ENCODE measurements around the gene HS2ST1. TPM values are rescaled to one million over a fixed set of nuclear protein-coding genes. Genes with fewer than 3 reads are reported as not detected.
A peak's percentile ranks its signal among the peaks of the same experiment; 100 is the strongest.

Gene HS2ST1
- total RNA-seq, 3 donors from 2014 or later (not counting 1 experiment from before 2014, with no cell fraction given) = 12.5 to 18.4 (median 14.3) TPM

DNA sequence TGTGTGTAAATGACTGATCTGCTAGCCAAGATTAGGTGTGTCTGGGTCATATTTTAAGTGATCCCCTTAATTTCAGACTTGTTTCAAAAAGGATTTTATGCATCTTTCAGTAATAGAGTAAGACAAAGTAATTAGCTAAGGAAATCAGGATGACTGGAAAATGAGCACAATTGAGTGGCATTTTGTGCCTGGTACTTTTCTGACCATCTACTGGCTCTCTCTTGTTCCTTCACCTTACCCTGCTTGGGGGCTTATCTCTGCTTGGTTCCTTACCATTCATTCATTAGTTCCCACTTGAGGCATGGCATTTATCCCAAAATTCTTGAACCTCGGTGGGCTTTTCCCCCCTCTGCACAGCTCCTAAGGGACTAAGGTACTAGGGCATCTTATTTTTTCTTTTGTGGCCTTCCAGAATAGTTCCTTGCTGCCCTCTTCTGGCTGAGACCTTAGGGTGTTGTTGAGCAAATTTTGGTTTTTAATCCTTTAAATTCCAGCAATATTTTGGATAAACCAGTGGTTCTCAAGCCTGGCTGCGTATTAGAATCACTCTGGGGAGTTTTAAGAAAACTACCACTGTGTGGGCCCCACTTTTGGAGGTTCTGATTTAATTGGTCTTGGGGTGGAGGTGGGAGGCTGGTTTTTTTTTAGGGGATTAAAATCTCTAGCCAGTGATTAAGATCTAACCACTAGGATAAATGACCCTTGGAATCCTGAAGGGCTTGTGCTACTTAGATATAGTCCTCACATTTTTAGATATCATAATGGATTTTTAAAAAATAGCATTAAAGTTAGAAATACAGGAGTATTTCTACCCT lies 50.8 kb downstream of the HS2ST1 start:
- WGBS (ENCODE audit: insufficient coverage) = 59% methylated on average over 2 of the region's 2 CpGs
- no peaks in the 10 kb centered on the region for H3K9me3 ChIP-seq (ENCODE audit: control insufficient read depth, insufficient read depth, low read length)
- ATAC-seq (peak in 1 of 3 donors; percentile 25), DNase-seq (peak in 1 of 2 donors; percentile 56)
- Mint-ChIP-seq H3K36me3 (no peaks in the 10 kb centered on the region), H3K9me3 (no peaks in the 10 kb centered on the region), H3K4me3 (no peak overlapping the region), H3K4me1 (no peaks in the 10 kb centered on the region), H3K27me3 (ENCODE audit: low read depth in 2 of 2) (no peaks in the 10 kb centered on the region), H3K27ac (no peak overlapping the region)
- H3K36me3 ChIP-seq (ENCODE audit: control insufficient read depth, insufficient read depth, low read length) = no peaks in the 10 kb centered on the region
- intact Hi-C loops (cut with micrococcal nuclease) = loop anchor here (1.0 kb wide), 1 partner anchor 132 kb away; no protein-coding TSS in a partner anchor
- H3K27me3 ChIP-seq (ENCODE audit: control insufficient read depth, insufficient read depth, low read length) = no peaks in the 10 kb centered on the region
- peak; percentile 45 for TF ChIP-seq CTCF (IDR thresholded peaks at IDR 0.05)
- no peaks in the 10 kb centered on the region for H3K4me1 ChIP-seq (ENCODE audit: control insufficient read depth, insufficient read depth, low read length)
- H3K4me3 ChIP-seq (ENCODE audit: low read length) = no peak overlapping the region
- H3K27ac ChIP-seq (ENCODE audit: low read length) = no peak overlapping the region

DNA sequence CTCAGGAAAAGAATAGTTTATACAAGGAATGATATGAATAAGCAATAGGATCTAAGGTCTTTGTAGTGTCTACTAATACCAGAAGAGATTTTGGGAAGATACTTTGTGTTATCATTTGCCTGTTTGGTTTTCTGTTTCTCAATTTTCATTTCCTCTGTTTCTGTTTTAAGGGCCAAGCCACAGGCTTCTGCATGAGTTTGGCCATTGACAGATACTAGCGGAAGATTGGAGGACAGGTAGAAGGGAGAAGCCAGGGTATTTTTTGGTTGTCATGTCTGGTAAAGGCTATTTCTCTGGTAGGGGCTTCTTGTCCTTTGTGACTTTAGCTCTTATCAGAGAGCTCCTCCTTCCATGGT lies 51.4 kb downstream of the HS2ST1 start:
- no peak for ATAC-seq
- Mint-ChIP-seq H3K36me3 (no peaks in the 10 kb centered on the region), H3K27ac (no peak overlapping the region), H3K9me3 (no peaks in the 10 kb centered on the region), H3K4me3 (no peak overlapping the region), H3K27me3 (ENCODE audit: low read depth in 2 of 2) (no peaks in the 10 kb centered on the region), H3K4me1 (no peaks in the 10 kb centered on the region)
- no peaks in the 10 kb centered on the region for H3K4me1 ChIP-seq (ENCODE audit: control insufficient read depth, insufficient read depth, low read length)
- no peaks in the 10 kb centered on the region for H3K9me3 ChIP-seq (ENCODE audit: control insufficient read depth, insufficient read depth, low read length)
- H3K36me3 ChIP-seq (ENCODE audit: control insufficient read depth, insufficient read depth, low read length) = no peaks in the 10 kb centered on the region
- TF ChIP-seq CTCF (IDR thresholded peaks at IDR 0.05) = peak; percentile 5
- H3K27me3 ChIP-seq (ENCODE audit: control insufficient read depth, insufficient read depth, low read length) = no peaks in the 10 kb centered on the region
- intact Hi-C loops (cut with micrococcal nuclease) = loop anchor here (1.0 kb wide), 1 partner anchor 133 kb away; no protein-coding TSS in a partner anchor
- 95% methylated on average over 1 of the region's 1 CpG for WGBS (ENCODE audit: insufficient coverage)
- no peak overlapping the region for H3K27ac ChIP-seq (ENCODE audit: low read length)
- no peak for DNase-seq
- no peak overlapping the region for H3K4me3 ChIP-seq (ENCODE audit: low read length)

GRCh38 chr1:86970938-86971337 lies 56.5 kb downstream of the HS2ST1 start:
- no peak for TF ChIP-seq CTCF (IDR thresholded peaks at IDR 0.05)
- Mint-ChIP-seq H3K4me1 (peaks cover 0 to 2% of the 10 kb centered on the region in 2 donors), H3K9me3 (no peaks in the 10 kb centered on the region), H3K36me3 (no peaks in the 10 kb centered on the region), H3K27me3 (ENCODE audit: low read depth in 2 of 2) (no peaks in the 10 kb centered on the region), H3K27ac (no peak overlapping the region), H3K4me3 (no peak overlapping the region)
- H3K27ac ChIP-seq (ENCODE audit: low read length) = no peak overlapping the region
- WGBS (ENCODE audit: insufficient coverage) = 50% methylated on average over 2 of the region's 2 CpGs
- H3K9me3 ChIP-seq (ENCODE audit: control insufficient read depth, insufficient read depth, low read length) = no peaks in the 10 kb centered on the region
- no peak for ATAC-seq
- no peaks in the 10 kb centered on the region for H3K27me3 ChIP-seq (ENCODE audit: control insufficient read depth, insufficient read depth, low read length)
- no peaks in the 10 kb centered on the region for H3K36me3 ChIP-seq (ENCODE audit: control insufficient read depth, insufficient read depth, low read length)
- no peak overlapping the region for H3K4me3 ChIP-seq (ENCODE audit: low read length)
- H3K4me1 ChIP-seq (ENCODE audit: control insufficient read depth, insufficient read depth, low read length) = no peaks in the 10 kb centered on the region
- intact Hi-C loops (cut with micrococcal nuclease) = no loop called here
- DNase-seq = no peak
